T-helper 9 cell (primary cell): ENCODE data around the gene DOCK4.

Source experiments
- DNase-seq: peaks from one replicate; pipeline ENCODE4 v3.0.0-alpha.2; 2020

DOCK4 gene

DNA sequence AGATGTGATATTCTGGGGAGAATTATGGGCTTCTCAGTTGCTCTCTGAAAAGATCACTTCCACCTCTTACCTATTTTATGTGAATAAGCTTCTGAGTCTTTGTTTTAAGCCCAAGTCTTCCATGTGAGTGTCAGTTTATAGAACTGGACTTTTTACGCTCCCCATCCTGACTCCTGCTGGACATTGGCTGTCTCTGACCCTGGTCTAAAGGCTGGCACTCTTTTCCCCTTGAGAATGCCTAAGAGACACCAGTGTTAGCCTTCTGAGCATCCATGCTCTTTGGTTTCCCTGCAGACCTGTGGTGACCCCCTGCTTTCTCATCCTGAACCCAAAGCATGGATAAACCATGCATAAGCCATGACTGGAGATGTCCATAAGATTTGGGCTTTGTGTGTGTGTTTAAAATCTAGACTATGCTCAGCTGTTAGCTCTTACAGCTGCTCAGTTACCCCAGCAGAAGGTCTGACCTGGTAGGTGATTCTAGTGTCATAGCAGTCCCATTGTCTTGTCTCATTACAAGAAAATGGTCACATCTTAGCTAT, 495.3 kb downstream of the DOCK4 start:
- no peak for DNase-seq

DNA sequence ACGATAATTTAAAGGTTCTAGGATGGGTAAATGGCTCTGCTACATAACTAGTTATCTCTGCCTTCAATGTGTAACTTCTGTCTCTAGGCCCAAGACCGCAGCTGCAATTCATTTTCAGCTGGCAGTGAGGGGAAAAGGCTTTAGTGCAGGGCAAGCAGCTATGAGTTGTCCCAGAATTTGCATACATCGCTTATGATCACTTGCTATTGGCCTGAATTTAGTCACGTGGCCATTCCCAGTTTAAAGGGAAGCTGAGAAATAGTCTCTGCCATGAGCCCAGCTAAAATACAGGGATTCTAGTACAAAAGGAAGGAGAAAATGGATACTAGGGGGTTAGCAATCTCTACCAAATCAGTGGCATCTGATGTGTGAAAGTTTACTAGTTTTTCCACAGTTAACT, 498.1 kb downstream of the DOCK4 start:
- no peak for DNase-seq

DNA sequence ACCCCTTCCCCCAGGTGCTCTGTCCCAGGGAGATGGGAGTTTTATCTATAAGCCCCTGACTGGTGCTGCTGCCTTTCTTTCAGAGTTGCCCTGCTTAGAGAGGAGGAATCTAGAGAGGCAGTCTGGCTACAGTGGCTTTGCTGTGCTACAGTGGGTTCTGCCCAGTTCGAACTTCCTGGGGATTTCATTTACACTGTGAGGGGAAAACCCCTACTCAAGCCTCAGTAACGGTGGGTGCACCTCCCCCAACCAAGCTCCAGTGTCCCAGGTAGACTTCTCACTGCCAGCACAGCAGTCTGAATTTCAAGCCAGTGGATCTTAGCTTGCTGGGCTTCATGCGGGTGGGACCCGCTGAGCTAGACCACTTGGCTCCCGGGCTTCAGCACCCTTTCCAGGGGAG, 500.4 kb downstream of the DOCK4 start:
- no peak for DNase-seq

DNA sequence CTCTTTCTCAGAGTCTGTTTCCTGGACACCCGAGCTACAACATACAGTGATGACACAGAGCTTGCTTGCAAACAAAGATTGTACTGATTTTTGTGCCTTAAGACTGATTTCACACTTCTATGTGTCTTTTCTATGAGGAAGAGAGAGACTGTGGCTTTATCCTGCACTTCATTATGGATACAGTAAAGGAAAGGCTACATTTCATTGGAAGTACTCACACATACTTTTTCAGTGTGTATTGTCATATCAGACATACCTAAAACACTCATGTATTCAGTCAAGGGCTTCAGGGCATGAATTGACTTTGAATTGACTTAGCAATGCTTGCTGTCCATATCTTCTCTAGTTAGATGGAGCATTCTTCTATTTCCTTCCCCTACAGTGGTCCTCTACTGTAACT, 508.4 kb downstream of the DOCK4 start:
- DNase-seq, result no peak

DNA sequence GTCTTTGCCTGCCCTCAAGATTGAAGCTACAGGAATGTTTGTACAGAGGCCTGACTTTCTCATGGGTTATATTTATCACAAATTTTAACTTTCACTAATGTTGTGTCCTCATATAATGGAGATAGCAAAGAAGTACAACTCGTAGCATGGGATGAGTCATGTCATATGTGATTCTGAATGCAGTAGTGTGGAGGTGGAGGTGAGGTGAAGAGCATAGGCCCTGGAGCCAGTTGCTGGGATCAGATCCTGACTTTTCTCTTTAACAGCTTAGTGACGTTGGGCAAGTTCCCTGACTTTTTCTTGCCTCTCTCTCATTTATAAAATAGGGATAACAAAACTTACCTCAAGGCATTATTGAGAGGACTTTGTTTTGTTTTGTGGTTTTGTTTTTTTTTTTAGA, 511.8 kb downstream of the DOCK4 start:
- no peak for DNase-seq

DNA sequence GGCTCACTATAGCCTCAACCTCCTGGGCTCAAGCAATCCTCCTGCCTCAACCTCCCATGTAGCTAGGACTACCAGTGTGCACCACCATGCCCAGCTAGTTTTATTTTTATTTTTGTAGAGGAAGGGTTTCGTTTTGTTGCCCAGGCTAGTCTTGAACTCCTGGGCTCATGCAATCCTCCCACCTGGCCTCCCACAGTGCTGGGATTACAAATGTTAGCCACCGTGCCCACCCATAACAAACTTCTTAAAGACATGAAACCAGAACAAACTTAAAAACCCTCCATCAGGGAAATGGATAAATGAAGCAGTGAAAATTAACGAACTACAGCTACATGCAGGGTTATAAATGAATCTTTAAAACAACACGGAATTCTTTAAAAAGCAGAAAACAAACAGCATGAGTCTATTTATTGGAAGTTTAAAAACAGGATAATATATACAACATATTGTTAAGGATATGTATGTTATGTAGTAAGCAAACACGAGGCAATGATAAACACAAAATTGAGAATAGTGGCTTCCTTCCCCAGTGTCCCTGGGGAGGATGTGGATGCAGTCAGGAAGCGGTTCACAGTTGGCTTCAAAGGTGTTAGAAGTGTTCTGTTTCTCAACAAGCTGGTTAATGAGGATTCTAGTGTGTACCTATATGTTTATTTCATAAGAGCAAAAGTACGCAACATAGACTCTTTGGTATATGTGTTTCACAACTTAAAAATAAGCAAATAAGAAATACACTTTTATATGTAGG, 515.7 kb downstream of the DOCK4 start:
- DNase-seq, result no peak

DNA sequence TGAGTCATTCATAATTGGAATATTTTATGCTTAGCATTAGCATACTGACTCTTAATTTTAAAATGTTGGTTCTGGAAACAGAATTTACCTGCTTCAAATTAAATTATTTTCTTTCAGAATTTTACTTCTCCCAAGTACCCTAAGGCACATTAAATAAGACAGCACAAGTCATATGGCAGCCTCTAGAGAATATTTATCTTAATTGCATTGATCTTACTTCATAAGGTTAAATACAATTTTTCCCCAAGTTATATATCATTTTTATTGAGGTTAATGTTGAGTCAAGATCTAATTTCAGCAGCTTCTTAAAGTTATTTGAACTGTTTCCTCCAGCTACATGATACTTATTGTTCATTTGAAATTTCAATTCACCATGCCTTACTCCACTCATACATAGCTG, 520.9 kb downstream of the DOCK4 start:
- DNase-seq, result no peak

DNA sequence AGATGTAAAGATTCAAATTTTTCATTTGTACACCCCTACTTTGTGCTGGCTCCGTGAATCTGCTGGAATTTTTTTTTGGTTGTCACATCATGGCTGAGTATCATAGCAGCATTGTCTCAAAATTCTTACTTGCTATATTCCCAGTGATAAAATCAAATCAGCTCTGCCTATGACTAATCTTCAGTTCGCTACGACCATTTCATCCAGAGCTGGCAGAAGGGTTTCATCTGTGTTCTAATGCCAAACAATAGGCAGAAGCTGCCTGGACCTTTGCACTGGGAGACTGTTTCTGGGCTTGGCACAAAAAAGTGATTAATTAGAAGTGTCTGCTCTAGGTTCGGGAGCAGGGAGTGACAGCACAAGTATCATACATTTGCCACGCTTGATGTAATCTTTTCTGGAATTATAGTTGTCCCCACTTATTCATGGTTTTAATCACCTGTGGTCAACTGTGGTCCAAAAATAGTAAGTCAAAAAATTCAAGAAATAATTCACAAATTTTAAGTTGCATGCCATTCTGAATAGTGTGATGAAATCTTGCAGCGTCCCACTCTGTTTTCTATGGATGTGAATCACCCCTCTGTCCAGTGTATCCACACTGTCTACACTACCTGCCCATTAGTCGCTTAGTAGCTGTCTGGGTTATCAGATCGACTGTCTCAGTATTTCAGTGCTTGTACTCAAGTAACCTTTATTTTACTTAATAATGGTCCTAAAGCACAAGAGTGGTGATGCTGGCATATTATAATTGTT, 523.4 kb downstream of the DOCK4 start:
- DNase-seq, result no peak

DNA sequence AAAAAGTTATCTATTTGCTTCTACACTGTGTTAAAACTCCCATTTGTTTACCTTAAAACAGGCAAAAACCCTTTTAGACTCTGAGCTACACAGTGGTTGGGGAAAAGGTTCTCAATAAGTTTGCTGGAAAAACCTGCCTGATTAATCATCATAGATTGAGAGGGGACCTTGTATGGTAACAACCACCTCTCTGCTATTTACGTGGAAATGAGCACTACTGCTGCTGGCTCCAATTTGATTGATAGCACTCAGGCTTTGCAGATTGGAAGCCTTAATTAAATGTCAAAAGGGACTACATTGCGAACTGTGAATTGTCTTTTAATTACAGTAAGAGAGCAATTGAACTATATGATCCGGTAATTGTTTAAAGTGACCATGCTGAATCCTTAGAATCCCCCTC, 525.0 kb downstream of the DOCK4 start:
- DNase-seq, result no peak

DNA sequence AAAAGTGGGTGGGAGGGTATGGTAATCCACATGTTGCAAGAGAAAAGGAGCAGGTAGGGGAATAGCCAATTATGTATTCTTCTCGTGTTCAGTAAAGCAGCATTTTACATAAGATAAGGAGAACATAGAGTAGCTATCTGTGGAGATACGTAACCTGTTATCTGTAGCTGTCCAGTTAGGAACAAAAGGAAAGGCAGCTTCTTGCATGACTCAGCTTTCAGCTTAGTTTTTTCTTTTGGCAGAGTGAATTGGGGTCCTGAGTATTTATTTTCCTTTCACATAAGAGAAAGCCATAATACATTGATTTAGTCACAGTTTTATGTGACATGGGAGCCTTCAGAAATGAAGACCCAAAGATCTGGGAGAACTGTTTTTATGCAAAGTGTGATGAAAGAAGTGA, 527.2 kb downstream of the DOCK4 start:
- DNase-seq, result no peak

DNA sequence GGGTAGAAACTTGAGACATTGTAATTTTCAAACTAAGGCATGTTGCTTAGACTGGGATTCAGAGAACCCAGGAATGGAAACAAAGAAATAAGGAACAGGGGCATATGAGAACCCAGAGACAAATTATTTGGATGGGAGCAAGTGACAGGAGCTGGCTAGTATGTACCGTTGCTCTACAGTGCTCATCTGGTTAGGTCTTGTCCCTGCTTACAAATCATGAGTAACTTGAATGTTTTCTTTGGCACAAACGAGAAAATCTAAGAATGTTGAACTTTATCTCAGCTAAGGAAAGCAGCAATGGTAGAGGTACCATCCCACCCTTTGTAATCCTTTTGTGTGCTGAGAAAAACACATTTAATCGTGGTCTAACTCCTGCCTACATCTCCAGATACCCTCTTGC, 527.9 kb downstream of the DOCK4 start:
- no peak for DNase-seq

DNA sequence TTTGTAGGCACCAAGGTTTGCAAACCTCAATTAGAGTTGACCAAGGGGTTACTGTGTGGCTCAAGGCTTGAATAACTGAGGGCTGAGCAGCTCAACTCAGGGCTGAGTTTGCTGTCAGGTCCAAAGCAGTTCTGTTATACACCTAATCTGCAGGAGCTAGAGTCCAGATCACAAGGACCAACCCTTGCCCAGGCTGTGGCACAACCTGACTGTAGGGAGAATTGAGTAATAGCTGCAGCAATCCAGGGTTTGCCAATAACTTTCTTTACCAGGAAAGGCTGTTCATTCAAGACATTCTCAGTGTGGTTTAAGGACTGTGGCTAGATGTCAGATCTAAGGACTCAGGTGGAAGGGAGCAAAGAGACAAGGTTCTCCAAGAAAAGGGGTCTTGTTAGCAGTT, 528.4 kb downstream of the DOCK4 start:
- DNase-seq, result no peak

DNA sequence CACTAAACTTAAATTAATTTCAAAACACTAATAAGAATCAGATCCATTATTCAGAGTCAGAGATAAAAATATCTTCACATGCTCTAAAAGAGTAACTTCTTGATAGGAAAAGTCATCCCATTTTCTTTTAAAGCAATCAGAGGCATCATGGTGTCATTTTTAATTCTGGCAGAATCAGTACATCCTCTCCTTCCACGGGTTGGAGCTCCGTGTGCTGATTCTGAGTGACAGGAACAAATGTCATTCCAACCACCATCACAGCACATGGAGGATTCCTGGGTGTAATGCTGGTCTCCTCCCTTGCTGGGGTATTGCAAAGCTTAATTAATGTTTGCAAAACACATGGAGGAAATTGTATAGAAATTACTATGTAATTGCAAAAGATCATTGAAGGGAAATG, 529.4 kb downstream of the DOCK4 start:
- no peak for DNase-seq
